Astrocyte of the cerebellum (primary cell): ENCODE data around the gene AK3.
"Not testable (repeated sequence)": the region's sequence is repeated elsewhere in the genome, so short reads cannot be mapped to it uniquely, and the experiment has no call there.

Source experiments
- DNase-seq: peaks from one replicate; pipeline ENCODE4 v3.0.0-alpha.2; 2011; ENCODE audit warnings: low read depth
- H3K4me3 ChIP-seq: 2 replicates; pipeline ENCODE4 v1.5.1; 2011; ENCODE audit warnings: mild to moderate bottlenecking, low read depth, low read length, moderate library complexity
- in situ Hi-C: cut with HindIII; loops from 2 replicates; pipeline ENCODE4 v1.10.0; 2017; ENCODE audit warnings: low sequenced_read_pairs
- TF ChIP-seq, protein P1 (sequence below): IDR thresholded peaks from 2 replicates; pipeline ENCODE4 v1.5.1; 2012; ENCODE audit warnings: low read length, low read depth, moderate library complexity, mild to moderate bottlenecking; ENCODE audit errors: missing control alignments

Gene AK3

DNA sequence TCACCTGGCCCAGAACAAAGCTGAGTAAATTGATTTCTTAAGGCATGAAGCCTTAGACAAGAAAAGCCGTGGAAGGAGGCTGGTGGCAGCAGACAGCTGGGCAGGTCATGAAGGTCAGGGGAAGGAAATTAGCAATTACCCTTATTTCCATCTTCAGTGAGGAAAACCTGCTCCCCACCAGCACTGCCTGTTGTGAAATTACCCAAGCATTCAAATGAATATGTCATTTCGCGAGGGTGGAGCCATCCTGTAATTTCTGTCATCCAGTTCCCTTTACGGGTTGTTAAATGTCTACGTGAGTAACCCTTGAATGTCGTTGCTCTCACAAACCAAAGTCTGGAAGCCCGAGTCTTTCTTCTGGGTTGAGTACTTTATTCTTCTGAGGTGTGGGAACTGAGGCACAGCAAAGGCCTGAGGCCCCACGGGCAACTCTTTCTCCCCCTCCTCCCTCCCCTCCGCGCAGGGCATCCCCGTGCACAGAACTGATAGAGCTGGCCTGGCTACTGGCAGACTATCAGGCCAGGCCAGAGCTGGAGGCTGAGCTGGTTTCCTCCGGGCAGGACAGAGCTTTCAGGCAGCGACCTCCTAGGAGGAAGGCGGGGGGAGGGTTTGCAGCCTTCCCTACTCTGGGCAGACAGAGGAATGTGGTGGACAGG, 22.0 kb upstream of the AK3 start:
- DNase-seq, result no peak
- H3K4me3 ChIP-seq, result no peak overlapping the region
- in situ Hi-C loops, result no loop called here
- TF ChIP-seq, protein P1, sequence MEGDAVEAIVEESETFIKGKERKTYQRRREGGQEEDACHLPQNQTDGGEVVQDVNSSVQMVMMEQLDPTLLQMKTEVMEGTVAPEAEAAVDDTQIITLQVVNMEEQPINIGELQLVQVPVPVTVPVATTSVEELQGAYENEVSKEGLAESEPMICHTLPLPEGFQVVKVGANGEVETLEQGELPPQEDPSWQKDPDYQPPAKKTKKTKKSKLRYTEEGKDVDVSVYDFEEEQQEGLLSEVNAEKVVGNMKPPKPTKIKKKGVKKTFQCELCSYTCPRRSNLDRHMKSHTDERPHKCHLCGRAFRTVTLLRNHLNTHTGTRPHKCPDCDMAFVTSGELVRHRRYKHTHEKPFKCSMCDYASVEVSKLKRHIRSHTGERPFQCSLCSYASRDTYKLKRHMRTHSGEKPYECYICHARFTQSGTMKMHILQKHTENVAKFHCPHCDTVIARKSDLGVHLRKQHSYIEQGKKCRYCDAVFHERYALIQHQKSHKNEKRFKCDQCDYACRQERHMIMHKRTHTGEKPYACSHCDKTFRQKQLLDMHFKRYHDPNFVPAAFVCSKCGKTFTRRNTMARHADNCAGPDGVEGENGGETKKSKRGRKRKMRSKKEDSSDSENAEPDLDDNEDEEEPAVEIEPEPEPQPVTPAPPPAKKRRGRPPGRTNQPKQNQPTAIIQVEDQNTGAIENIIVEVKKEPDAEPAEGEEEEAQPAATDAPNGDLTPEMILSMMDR, result no peak

DNA sequence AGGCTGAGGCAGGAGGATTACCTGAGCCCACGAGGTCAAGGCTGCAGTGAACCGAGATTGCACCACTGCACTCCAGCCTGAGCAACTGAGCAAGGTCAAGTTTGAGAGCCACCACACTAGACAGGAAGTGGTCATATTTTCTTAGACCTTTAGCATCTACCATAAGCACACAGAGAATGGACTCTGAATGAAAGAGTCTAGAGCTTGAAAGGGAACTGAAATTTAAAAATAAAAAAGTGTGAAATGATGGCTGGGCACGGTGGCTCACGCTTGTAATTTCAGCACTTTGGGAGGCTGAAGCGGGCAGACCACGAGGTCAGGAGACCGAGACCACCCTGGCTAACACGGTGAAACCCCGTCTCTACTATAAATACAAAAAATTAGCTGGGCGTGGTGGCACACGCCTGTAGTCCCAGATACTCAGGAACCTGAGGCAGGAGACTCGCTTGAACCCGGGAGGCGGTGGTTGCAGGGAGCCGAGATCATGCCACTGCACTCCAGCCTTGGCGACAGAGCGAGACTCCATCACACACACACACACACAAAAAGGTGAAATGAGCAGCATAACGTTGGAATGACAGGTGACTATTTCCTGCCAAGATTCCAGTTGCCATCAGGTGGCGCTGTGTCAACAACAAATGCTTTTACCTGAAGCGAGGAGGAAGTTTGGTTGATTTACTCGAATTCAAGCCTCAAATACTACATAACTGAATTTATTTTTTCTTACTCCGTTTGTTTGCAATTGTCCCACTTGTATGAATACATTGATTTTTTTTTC, 21.3 kb upstream of the AK3 start:
- peak; percentile 74 for DNase-seq
- TF ChIP-seq, protein P1, result peak; percentile 75
- H3K4me3 ChIP-seq, result no peak overlapping the region
- in situ Hi-C loops, result no loop called here

DNA sequence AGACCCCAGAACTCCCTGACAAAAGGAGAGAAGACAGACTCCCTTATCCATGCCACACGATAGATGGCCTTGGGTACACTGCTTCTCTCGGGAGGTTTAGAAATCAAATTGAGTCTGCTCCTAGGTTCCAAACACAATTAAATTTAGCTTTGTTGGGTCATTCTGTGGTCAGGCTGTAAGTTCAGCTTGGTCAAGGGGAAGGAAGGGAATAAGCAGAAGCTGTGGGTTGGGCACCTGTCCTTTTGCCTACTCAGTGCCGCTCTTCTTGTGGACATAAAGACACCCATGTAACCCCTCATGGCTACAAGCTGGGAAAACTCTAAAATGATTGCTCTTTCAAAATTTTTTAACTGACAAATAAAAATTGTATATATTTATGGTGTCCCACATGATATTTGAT, 19.1 kb upstream of the AK3 start:
- no peak overlapping the region for H3K4me3 ChIP-seq
- in situ Hi-C loops, result no loop called here
- TF ChIP-seq, protein P1, result no peak
- no peak for DNase-seq

DNA sequence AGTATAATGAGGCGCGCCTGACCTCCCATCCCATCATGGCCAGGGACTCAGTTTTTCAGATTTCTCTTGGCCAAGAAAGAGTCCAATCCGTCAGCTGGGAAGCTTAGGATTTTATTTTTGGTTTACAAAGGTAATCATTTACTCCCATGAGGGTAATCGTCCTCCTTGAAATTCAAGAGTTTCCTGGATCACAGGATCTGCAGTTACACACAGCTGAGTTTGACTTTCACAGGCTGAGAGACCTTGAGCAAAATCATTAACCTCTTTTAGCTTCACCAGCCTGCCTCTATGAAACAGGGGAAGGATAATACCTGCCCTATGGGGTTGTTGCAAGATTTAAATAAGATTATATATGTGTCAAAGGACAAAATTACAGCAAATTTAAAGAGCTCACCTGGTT, 15.4 kb upstream of the AK3 start:
- in situ Hi-C loops, result no loop called here
- DNase-seq, result no peak
- TF ChIP-seq, protein P1, result no peak
- H3K4me3 ChIP-seq, result no peak overlapping the region

DNA sequence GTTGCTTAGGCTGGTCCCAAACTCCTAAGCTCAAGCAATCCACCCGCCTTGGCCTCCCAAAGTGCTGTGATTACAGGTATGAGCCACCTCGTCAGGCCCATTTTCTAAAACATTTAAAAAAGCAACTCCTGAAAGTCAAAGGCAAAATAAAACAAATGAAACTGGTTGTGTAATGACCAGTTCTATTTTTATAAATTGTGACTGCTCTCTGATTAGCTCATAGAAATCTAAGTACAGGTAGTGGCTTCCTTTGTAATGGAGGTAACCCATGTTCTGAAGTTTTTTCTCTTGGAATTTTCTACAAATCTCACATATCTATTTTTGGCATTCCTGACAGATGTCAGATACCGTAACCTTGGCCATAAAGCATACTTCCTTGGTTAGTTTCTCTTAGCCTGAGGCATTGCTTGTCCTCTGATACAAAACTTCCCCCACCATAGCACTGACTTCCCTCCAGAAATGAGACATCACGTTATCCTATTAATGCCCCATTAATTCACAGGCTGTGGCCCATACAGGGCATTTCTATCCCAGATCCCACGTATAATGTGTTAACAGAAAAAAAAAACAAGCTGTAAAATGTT, 14.1 kb upstream of the AK3 start:
- DNase-seq, result no peak
- in situ Hi-C loops, result no loop called here
- TF ChIP-seq, protein P1, result no peak
- no peak overlapping the region for H3K4me3 ChIP-seq

DNA sequence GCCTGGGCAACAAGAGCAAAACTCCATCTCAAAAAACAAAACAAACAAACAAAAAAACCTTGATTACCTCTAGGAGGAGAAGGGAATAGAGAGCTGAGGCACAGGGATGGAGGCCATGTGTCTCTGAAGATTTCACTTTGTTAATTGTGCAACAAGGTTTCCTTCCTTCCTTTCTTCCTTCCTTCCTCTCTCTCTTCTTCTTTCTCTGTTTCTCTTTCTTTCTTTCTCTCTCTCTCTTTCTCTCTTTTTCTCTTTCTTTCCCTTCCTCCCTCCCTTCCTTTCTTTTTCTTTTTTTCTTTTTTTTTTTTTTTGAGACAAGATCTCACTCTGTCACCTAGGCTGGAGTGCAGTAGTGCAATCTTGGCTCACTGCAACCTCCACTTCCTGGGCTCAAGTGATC, 13.5 kb upstream of the AK3 start:
- in situ Hi-C loops, DNase-seq: not testable (repeated sequence)

More for the DNA sequence above, 13.5 kb upstream of the AK3 start:
- H3K4me3 ChIP-seq, result not testable (repeated sequence)
